ENCODE measurements around the gene SLC4A2. TPM values are rescaled to one million over a fixed set of nuclear protein-coding genes. Genes with fewer than 3 reads are reported as not detected.
A peak's percentile ranks its signal among the peaks of the same experiment; 100 is the strongest.

The SLC4A2 gene
- total RNA-seq, 1 donor from 2014 or later, result 178 TPM

GRCh38 chr7:151123822-151124464, 64.6 kb downstream of the SLC4A2 start:
- Histone ChIP-seq H3K27ac (no peak overlapping the region), H3K4me1 (no peaks in the 10 kb centered on the region), H3K9me3 (no peaks in the 10 kb centered on the region), H3K36me3 (peaks cover 80% of the 10 kb centered on the region), H3K27me3 (no peaks in the 10 kb centered on the region), H3K4me3 (no peak overlapping the region)
- ATAC-seq (peak; percentile 93), DNase-seq (peak; percentile 89)
- peak; percentile 97 for TF ChIP-seq CTCF (IDR thresholded peaks at IDR 0.05)
- intact Hi-C loops (cut with DNase I), result no loop called here

- Histone ChIP-seq H3K4me3 (no peak overlapping the region), H3K27me3 (no peaks in the 10 kb centered on the region), H3K27ac (no peak overlapping the region), H3K36me3 (peaks cover 80% of the 10 kb centered on the region), H3K9me3 (no peaks in the 10 kb centered on the region), H3K4me1 (no peaks in the 10 kb centered on the region)
- ATAC-seq (no peak), DNase-seq (no peak)
- no peak for TF ChIP-seq CTCF (IDR thresholded peaks at IDR 0.05)
- intact Hi-C loops (cut with DNase I), result no loop called here
Observed at GRCh38 chr7:151124481-151124880, 65.1 kb downstream of the SLC4A2 start.

- intact Hi-C loops (cut with DNase I), result no loop called here
- Histone ChIP-seq H3K4me3 (no peak overlapping the region), H3K9me3 (no peaks in the 10 kb centered on the region), H3K27ac (no peak overlapping the region), H3K27me3 (no peaks in the 10 kb centered on the region), H3K4me1 (no peaks in the 10 kb centered on the region), H3K36me3 (peaks cover 80% of the 10 kb centered on the region)
- no peak for TF ChIP-seq CTCF (IDR thresholded peaks at IDR 0.05)
- DNase-seq, result no peak
- no peak for ATAC-seq
Observed at GRCh38 chr7:151124899-151125399, 65.6 kb downstream of the SLC4A2 start.

GRCh38 chr7:151125470-151125845, 66.1 kb downstream of the SLC4A2 start:
- Histone ChIP-seq H3K4me1 (no peaks in the 10 kb centered on the region), H3K9me3 (no peaks in the 10 kb centered on the region), H3K27me3 (no peaks in the 10 kb centered on the region), H3K36me3 (peaks cover 80% of the 10 kb centered on the region), H3K4me3 (peak overlapping the region; percentile 19), H3K27ac (no peak overlapping the region)
- ATAC-seq, result no peak
- no peak for TF ChIP-seq CTCF (IDR thresholded peaks at IDR 0.05)
- intact Hi-C loops (cut with DNase I), result no loop called here
- DNase-seq, result no peak

- Histone ChIP-seq H3K4me3 (peak overlapping the region; percentile 19), H3K27ac (no peak overlapping the region), H3K27me3 (no peaks in the 10 kb centered on the region), H3K4me1 (no peaks in the 10 kb centered on the region), H3K9me3 (no peaks in the 10 kb centered on the region), H3K36me3 (peaks cover 80% of the 10 kb centered on the region)
- TF ChIP-seq CTCF (IDR thresholded peaks at IDR 0.05), result no peak
- DNase-seq (no peak), ATAC-seq (no peak)
- intact Hi-C loops (cut with DNase I), result no loop called here
Observed at GRCh38 chr7:151125846-151126481, 66.6 kb downstream of the SLC4A2 start.

Other genes starting within 250 kb of the SLC4A2 start
- gene AOC1, start 207.1 kb upstream of the SLC4A2 start, total RNA-seq, result 0.64 TPM
- 3.6 TPM for gene KCNH2, start 81.3 kb upstream of the SLC4A2 start, total RNA-seq
- gene NOS3, start 68.6 kb upstream of the SLC4A2 start, total RNA-seq, result 42.9 TPM
- gene ATG9B, start 35.1 kb upstream of the SLC4A2 start, total RNA-seq, result 0.17 TPM
- 40.6 TPM for gene ABCB8, start 31.1 kb upstream of the SLC4A2 start, total RNA-seq
- gene ASIC3, start 11.1 kb upstream of the SLC4A2 start, total RNA-seq, result 2.6 TPM
- gene CDK5, start 1.7 kb upstream of the SLC4A2 start, total RNA-seq, result 10.4 TPM
- 54.2 TPM for gene FASTK, start 21.2 kb downstream of the SLC4A2 start, total RNA-seq
- 36.3 TPM for gene TMUB1, start 23.9 kb downstream of the SLC4A2 start, total RNA-seq
- gene AGAP3, start 26.9 kb downstream of the SLC4A2 start, total RNA-seq, result 152 TPM
- gene GBX1, start 108.1 kb downstream of the SLC4A2 start, total RNA-seq, result not detected
- gene ASB10, start 127.7 kb downstream of the SLC4A2 start, total RNA-seq, result not detected
- not detected for gene H2BK1, start 150.9 kb downstream of the SLC4A2 start, total RNA-seq
- gene ABCF2, start 167.6 kb downstream of the SLC4A2 start, total RNA-seq, result 26.3 TPM
- gene CHPF2, start 172.9 kb downstream of the SLC4A2 start, total RNA-seq, result 37.2 TPM
- gene SMARCD3, start 189.1 kb downstream of the SLC4A2 start, total RNA-seq, result 61.5 TPM